ENCODE measurements around the gene MDK.

GRCh38 chr11:46357483-46357936 is 24.0 kb upstream of the MDK start:
- no peak for TF ChIP-seq CTCF (conservative IDR thresholded peaks at IDR 0.05; ENCODE audit: low read depth in 2 of 2)
- TF ChIP-seq EZH2phosphoT487 (IDR thresholded peaks at IDR 0.05; ENCODE audit: unreplicated experiment), result no peak

Data from GM23338 (cell line).